ENCODE measurements around the gene RAPGEF6.

DNA sequence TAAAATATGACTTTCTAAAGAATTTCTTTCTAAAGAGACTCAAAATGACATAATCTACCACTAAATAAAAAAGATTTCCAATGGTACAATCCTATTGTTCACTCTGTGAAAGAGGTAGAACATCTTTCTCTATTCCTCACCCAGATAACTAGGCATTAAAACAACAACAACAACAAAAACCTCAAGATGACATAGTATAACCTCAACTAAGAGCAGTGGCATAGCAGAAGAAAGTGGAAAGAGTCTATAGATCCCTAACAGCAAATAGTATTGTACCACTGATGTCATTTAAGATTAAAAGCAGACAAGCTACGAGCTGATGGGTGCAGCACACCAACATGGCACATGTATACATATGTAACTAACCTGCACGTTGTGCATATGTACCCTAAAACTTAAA lies 29.9 kb downstream of the RAPGEF6 start:
- TF ChIP-seq CTCF (IDR thresholded peaks at IDR 0.05), result no peak
- TF ChIP-seq EP300 (IDR thresholded peaks at IDR 0.05), result no peak
- TF ChIP-seq POLR2AphosphoS5 (IDR thresholded peaks at IDR 0.05), result no peak
- no peak for TF ChIP-seq POLR2A (IDR thresholded peaks at IDR 0.05)
